GM21390 (cell line): ENCODE data around the gene CBLB.
"Not testable (repeated sequence)": the region's sequence is repeated elsewhere in the genome, so short reads cannot be mapped to it uniquely, and the experiment has no call there.

Experiments
- ATAC-seq: cut with Tn5 transposase; IDR thresholded peaks from one replicate; pipeline ENCODE4 v1.9.1; 2021; ENCODE audit not compliant: unreplicated experiment

The CBLB gene

GRCh38 chr3:105762749-105763658, 105.8 kb downstream of the CBLB start:
- ATAC-seq, result no peak

GRCh38 chr3:105762214-105762613, 106.6 kb downstream of the CBLB start:
- ATAC-seq, result not testable (repeated sequence)

GRCh38 chr3:105759442-105760078, 109.3 kb downstream of the CBLB start:
- ATAC-seq, result no peak

GRCh38 chr3:105758451-105758850, 110.4 kb downstream of the CBLB start:
- no peak for ATAC-seq

GRCh38 chr3:105755121-105755886, 113.5 kb downstream of the CBLB start:
- no peak for ATAC-seq

GRCh38 chr3:105752791-105753415, 115.9 kb downstream of the CBLB start:
- ATAC-seq, result peak; percentile 66

- ATAC-seq, result no peak
Measured at GRCh38 chr3:105747696-105748095, 121.1 kb downstream of the CBLB start.

GRCh38 chr3:105747060-105747541, 121.7 kb downstream of the CBLB start:
- no peak for ATAC-seq

- ATAC-seq, result no peak
Measured at GRCh38 chr3:105746231-105746996, 122.4 kb downstream of the CBLB start.

GRCh38 chr3:105745046-105745445, 123.8 kb downstream of the CBLB start:
- no peak for ATAC-seq

- ATAC-seq, result no peak
Measured at GRCh38 chr3:105744202-105744601, 124.6 kb downstream of the CBLB start.

- no peak for ATAC-seq
Measured at GRCh38 chr3:105733356-105733755, 135.5 kb downstream of the CBLB start.

- no peak for ATAC-seq
Measured at GRCh38 chr3:105731686-105732085, 137.1 kb downstream of the CBLB start.

GRCh38 chr3:105730801-105731354, 137.9 kb downstream of the CBLB start:
- no peak for ATAC-seq

- no peak for ATAC-seq
Measured at GRCh38 chr3:105729667-105730066, 139.1 kb downstream of the CBLB start.

- ATAC-seq, result no peak
Measured at GRCh38 chr3:105728771-105729312, 140.0 kb downstream of the CBLB start.

GRCh38 chr3:105727036-105727435, 141.8 kb downstream of the CBLB start:
- not testable (repeated sequence) for ATAC-seq

- peak; percentile 100 for ATAC-seq
Measured at GRCh38 chr3:105722943-105723556, 145.8 kb downstream of the CBLB start.

GRCh38 chr3:105719791-105720190, 149.0 kb downstream of the CBLB start:
- no peak for ATAC-seq
